Measurements from ENCODE around the gene TMCC3. TPM values are rescaled to one million over a fixed set of nuclear protein-coding genes. Genes with fewer than 3 reads are reported as not detected.

TMCC3 gene
- polyA plus RNA-seq, 1 donor (not counting 4 experiments of a cell fraction or from before 2014, with no cell fraction given) = 18.9 TPM

DNA sequence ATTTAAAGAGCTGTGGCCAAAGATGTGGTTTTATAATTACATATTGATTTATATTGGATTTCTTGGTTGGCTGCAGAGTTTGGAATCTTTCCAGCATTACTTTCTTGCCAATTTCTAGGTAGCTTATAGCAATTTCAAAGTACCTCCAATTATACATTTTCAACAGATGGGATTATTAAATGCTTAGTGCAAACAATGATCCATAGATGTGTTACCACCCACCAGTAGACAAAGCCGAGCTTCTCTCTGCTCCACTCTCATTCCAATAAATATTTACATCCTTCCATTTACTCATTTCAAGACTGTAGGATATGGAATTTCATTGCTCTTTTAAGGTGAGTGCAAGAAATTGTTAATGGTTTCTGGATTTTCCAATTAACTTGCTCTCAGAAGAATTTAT lies 21.6 kb upstream of the TMCC3 start:
- no peak for FAIRE-seq
- no peaks in the 10 kb centered on the region for H3K79me2 ChIP-seq (ENCODE audit: control insufficient read depth, insufficient read depth, low read length)
- no peak overlapping the region for H3K27ac ChIP-seq (ENCODE audit: control insufficient read depth, insufficient read depth, low read length)
- dilution Hi-C loops (cut with MboI; ENCODE audit: extremely low pct_ligation_motif_present, low sequenced_read_pairs) = no loop called here
- H3K36me3 ChIP-seq (ENCODE audit: control insufficient read depth in 2 of 2, extremely low read depth in 1 of 2, insufficient read depth in 2 of 2, low read length in 2 of 2) = no peaks in the 10 kb centered on the region
- H3K4me1 ChIP-seq (ENCODE audit: control insufficient read depth, extremely low read depth, insufficient read depth, low read length) = peaks cover 4% of the 10 kb centered on the region
- no peaks in the 10 kb centered on the region for H4K20me1 ChIP-seq (ENCODE audit: control insufficient read depth, extremely low read depth, insufficient read depth, low read length)
- no peak overlapping the region for H3K4me3 ChIP-seq (ENCODE audit: control insufficient read depth in 2 of 3, extremely low read depth in 1 of 3, insufficient read depth in 2 of 3, low read depth in 1 of 3, low read length in 3 of 3)
- no peak for DNase-seq (ENCODE audit: low read depth, low spot score)
- no peak overlapping the region for H3K4me2 ChIP-seq (ENCODE audit: control insufficient read depth, extremely low read depth, insufficient read depth, low read depth, low read length)
- H2AFZ ChIP-seq (ENCODE audit: control insufficient read depth, low read length) = no peak overlapping the region
- H3K9me3 ChIP-seq (ENCODE audit: control insufficient read depth, low read depth, low read length) = no peaks in the 10 kb centered on the region
- H3K27me3 ChIP-seq (ENCODE audit: control insufficient read depth, extremely low read depth, insufficient read depth, low read length) = no peaks in the 10 kb centered on the region
- TF ChIP-seq CTCF (optimal IDR thresholded peaks at IDR 0.05 in 1 of 3, IDR thresholded peaks at IDR 0.05 in 1 of 3, conservative IDR thresholded peaks at IDR 0.05 in 1 of 3; ENCODE audit: extremely low read depth in 1 of 3, insufficient read depth in 2 of 3, low read length in 3 of 3) (no peak), EZH2 (IDR thresholded peaks at IDR 0.05; ENCODE audit: low read length) (no peak)
- H3K9me1 ChIP-seq (ENCODE audit: control insufficient read depth, extremely low read depth, insufficient read depth, low read length) = no peaks in the 10 kb centered on the region
- H3K9ac ChIP-seq (ENCODE audit: control insufficient read depth, extremely low read depth, insufficient read depth, low read length) = no peak overlapping the region

GRCh38 chr12:94670898-94671297 lies 20.5 kb upstream of the TMCC3 start:
- TF ChIP-seq EZH2 (IDR thresholded peaks at IDR 0.05; ENCODE audit: low read length) (no peak), CTCF (optimal IDR thresholded peaks at IDR 0.05 in 1 of 3, IDR thresholded peaks at IDR 0.05 in 1 of 3, conservative IDR thresholded peaks at IDR 0.05 in 1 of 3; ENCODE audit: extremely low read depth in 1 of 3, insufficient read depth in 2 of 3, low read length in 3 of 3) (no peak)
- Histone ChIP-seq H3K36me3 (ENCODE audit: control insufficient read depth in 2 of 2, extremely low read depth in 1 of 2, insufficient read depth in 2 of 2, low read length in 2 of 2) (no peaks in the 10 kb centered on the region), H3K4me2 (ENCODE audit: control insufficient read depth, extremely low read depth, insufficient read depth, low read depth, low read length) (no peak overlapping the region), H3K9me3 (ENCODE audit: control insufficient read depth, low read depth, low read length) (no peaks in the 10 kb centered on the region), H3K27me3 (ENCODE audit: control insufficient read depth, extremely low read depth, insufficient read depth, low read length) (no peaks in the 10 kb centered on the region), H3K4me1 (ENCODE audit: control insufficient read depth, extremely low read depth, insufficient read depth, low read length) (peaks cover 4% of the 10 kb centered on the region), H3K9me1 (ENCODE audit: control insufficient read depth, extremely low read depth, insufficient read depth, low read length) (no peaks in the 10 kb centered on the region), H3K27ac (ENCODE audit: control insufficient read depth, insufficient read depth, low read length) (no peak overlapping the region), H3K9ac (ENCODE audit: control insufficient read depth, extremely low read depth, insufficient read depth, low read length) (no peak overlapping the region), H4K20me1 (ENCODE audit: control insufficient read depth, extremely low read depth, insufficient read depth, low read length) (no peaks in the 10 kb centered on the region), H3K4me3 (ENCODE audit: control insufficient read depth in 2 of 3, extremely low read depth in 1 of 3, insufficient read depth in 2 of 3, low read depth in 1 of 3, low read length in 3 of 3) (no peak overlapping the region), H3K79me2 (ENCODE audit: control insufficient read depth, insufficient read depth, low read length) (no peaks in the 10 kb centered on the region), H2AFZ (ENCODE audit: control insufficient read depth, low read length) (no peak overlapping the region)
- no peak for DNase-seq (ENCODE audit: low read depth, low spot score)
- dilution Hi-C loops (cut with MboI; ENCODE audit: extremely low pct_ligation_motif_present, low sequenced_read_pairs) = no loop called here
- no peak for FAIRE-seq

All from keratinocyte (primary cell).